ENCODE results near the gene TSPYL2.

DNA sequence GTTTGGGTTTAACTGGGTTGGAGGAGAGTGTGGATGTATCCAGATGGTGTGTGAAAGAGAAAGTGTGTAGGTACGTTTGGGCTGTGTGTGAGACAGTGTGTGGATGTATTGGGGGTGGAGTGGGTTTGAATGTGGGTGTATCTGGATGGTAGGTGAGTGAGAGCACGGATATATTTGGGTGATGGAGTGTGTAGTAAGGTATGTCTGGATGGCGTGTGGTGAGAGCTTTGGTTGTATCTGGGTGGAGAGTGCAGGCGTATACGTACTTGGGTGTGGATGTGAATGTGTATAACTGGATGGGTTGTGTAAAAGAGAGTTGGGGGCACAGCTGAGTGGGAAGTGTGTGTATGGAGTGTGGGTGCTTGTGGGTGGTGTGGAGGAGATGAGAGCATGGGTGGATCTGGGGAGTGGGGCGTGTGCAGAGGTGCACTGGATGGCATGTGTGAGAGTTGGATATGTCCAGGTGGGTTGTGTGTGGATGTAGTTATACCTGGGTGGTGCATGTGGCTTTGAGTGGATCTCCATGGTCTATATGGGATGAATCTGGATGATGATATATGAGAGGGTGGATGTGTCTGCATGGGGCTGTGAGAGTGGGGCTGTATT, 26.8 kb upstream of the TSPYL2 start:
- TF ChIP-seq CTCF (IDR thresholded peaks at IDR 0.05) = no peak
- TF ChIP-seq POLR2A (IDR thresholded peaks at IDR 0.05) = no peak
- no peak for TF ChIP-seq POLR2AphosphoS5 (IDR thresholded peaks at IDR 0.05)

Measured in prostate gland (tissue), 2 donors.